Adrenal gland (tissue), 5 donors: Measurements from ENCODE around the gene GOLGA8S.
"Not testable (repeated sequence)": the region's sequence is repeated elsewhere in the genome, so short reads cannot be mapped to it uniquely, and the experiment has no call there.

Source experiments
- POLR2A ChIP-seq, 2 donors: fragments of 450-650 bp; IDR thresholded peaks; one replicate each; pipeline ENCODE4 v1.6.1; 2017; ENCODE audit warnings: antibody characterized with exemption in 2 of 2, mild to moderate bottlenecking in 2 of 2, moderate library complexity in 1 of 2
- TF ChIP-seq, protein P1 (sequence below), 6 experiments: fragments of 450-650 bp in 4 of 6; fragments of 200-600 bp in 2 of 6; sonication (generic) in 1 of 6; IDR thresholded peaks; 1 replicate in 5 of 6; 2 replicates in 1 of 6; pipeline versions ENCODE4 v1.5.1 to v1.8.0; 2016 to 2021; ENCODE audit warnings: antibody characterized with exemption in 6 of 6, mild to moderate bottlenecking in 2 of 6, moderate library complexity in 1 of 6
- donor health status: DM: no; HTN: no; CAD: no.

DNA sequence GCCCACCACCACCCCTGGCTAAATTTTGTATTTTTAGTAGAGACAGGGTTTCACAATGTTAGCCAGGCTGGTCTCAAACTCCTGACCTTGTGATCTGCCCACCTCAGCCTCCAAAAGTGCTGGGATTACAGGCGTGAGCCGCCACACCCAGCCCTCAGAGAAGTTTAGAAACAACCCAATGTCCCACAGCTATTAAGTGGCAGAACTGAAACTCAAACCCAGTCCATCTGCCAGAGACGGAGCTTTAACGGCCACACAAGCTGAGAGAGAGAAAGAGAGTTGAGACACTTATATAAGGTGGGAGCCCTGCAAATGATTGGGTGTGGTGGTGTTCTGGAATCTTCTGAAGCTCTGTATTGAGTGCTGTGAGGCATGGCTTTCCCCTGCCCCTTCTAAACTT is 43.8 kb downstream of the GOLGA8S start:
- TF ChIP-seq, protein P1, sequence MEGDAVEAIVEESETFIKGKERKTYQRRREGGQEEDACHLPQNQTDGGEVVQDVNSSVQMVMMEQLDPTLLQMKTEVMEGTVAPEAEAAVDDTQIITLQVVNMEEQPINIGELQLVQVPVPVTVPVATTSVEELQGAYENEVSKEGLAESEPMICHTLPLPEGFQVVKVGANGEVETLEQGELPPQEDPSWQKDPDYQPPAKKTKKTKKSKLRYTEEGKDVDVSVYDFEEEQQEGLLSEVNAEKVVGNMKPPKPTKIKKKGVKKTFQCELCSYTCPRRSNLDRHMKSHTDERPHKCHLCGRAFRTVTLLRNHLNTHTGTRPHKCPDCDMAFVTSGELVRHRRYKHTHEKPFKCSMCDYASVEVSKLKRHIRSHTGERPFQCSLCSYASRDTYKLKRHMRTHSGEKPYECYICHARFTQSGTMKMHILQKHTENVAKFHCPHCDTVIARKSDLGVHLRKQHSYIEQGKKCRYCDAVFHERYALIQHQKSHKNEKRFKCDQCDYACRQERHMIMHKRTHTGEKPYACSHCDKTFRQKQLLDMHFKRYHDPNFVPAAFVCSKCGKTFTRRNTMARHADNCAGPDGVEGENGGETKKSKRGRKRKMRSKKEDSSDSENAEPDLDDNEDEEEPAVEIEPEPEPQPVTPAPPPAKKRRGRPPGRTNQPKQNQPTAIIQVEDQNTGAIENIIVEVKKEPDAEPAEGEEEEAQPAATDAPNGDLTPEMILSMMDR (IDR thresholded peaks at IDR 0.05) = not testable (repeated sequence)
- TF ChIP-seq POLR2A (IDR thresholded peaks at IDR 0.05) = not testable (repeated sequence)
